Measurements from ENCODE around the gene KRT25.
"Not testable (repeated sequence)": the region's sequence is repeated elsewhere in the genome, so short reads cannot be mapped to it uniquely, and the experiment has no call there.

The KRT25 gene

GRCh38 chr17:40763752-40764151, 8.6 kb upstream of the KRT25 start:
- CTCF ChIA-PET: no interaction called here

GRCh38 chr17:40760105-40761016, 5.2 kb upstream of the KRT25 start:
- no peak overlapping the region for H3K4me3 ChIP-seq (ENCODE audit: control insufficient read depth in 1 of 7, extremely low read depth in 1 of 7, insufficient read depth in 4 of 7, low read depth in 2 of 7, low read length in 6 of 7)
- no CpG with 5 or more reads among the region's 1 CpG for WGBS (ENCODE audit: insufficient coverage)
- peaks cover 0 to 13% (median 3%) of the 10 kb centered on the region in 5 experiments for H3K27me3 ChIP-seq (replicated peaks in 2 of 5; ENCODE audit: control insufficient read depth in 4 of 5, insufficient read depth in 5 of 5, low read length in 4 of 5)
- H3K4me1 ChIP-seq (ENCODE audit: control extremely low read depth in 1 of 4, control insufficient read depth in 4 of 4, insufficient read depth in 4 of 4, low read length in 3 of 4): no peaks in the 10 kb centered on the region
- POLR2A ChIA-PET: interaction anchor here (0.7 kb wide), 1 partner anchor 33 kb away, joined by 7 read pairs; no protein-coding TSS in a partner anchor
- peaks cover 9 to 64% (median 27%) of the 10 kb centered on the region in 5 experiments for H3K9me3 ChIP-seq (ENCODE audit: control extremely low read depth in 1 of 5, control insufficient read depth in 4 of 5, insufficient read depth in 2 of 5, low read depth in 1 of 5, low read length in 4 of 5)
- CTCF ChIA-PET: no interaction called here
- no peak overlapping the region for H3K27ac ChIP-seq (ENCODE audit: insufficient read depth in 1 of 2, low read depth in 1 of 2, low read length in 2 of 2, poor library complexity in 1 of 2, severe bottlenecking in 2 of 2)
- no peaks in the 10 kb centered on the region for H3K36me3 ChIP-seq (ENCODE audit: control insufficient read depth in 4 of 4, insufficient read depth in 4 of 4, low read length in 3 of 4)
- DNase-seq: no peak

More at GRCh38 chr17:40763752-40764151, 8.6 kb upstream of the KRT25 start:
- peak in 1 of 3 donors; percentile 3 for DNase-seq
- H3K27me3 ChIP-seq (replicated peaks in 2 of 5; ENCODE audit: control insufficient read depth in 4 of 5, insufficient read depth in 5 of 5, low read length in 4 of 5): peaks cover 3 to 22% (median 8%) of the 10 kb centered on the region in 5 experiments
- no peak overlapping the region for H3K27ac ChIP-seq (ENCODE audit: insufficient read depth in 1 of 2, low read depth in 1 of 2, low read length in 2 of 2, poor library complexity in 1 of 2, severe bottlenecking in 2 of 2)
- H3K4me3 ChIP-seq (ENCODE audit: control insufficient read depth in 1 of 7, extremely low read depth in 1 of 7, insufficient read depth in 4 of 7, low read depth in 2 of 7, low read length in 6 of 7): no peak overlapping the region
- peaks cover 4 to 63% (median 27%) of the 10 kb centered on the region in 5 experiments for H3K9me3 ChIP-seq (ENCODE audit: control extremely low read depth in 1 of 5, control insufficient read depth in 4 of 5, insufficient read depth in 2 of 5, low read depth in 1 of 5, low read length in 4 of 5)
- no peaks in the 10 kb centered on the region for H3K4me1 ChIP-seq (ENCODE audit: control extremely low read depth in 1 of 4, control insufficient read depth in 4 of 4, insufficient read depth in 4 of 4, low read length in 3 of 4)
- no peaks in the 10 kb centered on the region for H3K36me3 ChIP-seq (ENCODE audit: control insufficient read depth in 4 of 4, insufficient read depth in 4 of 4, low read length in 3 of 4)
- WGBS (ENCODE audit: insufficient coverage): no CpG with 5 or more reads among the region's 1 CpG
- POLR2A ChIA-PET: no interaction called here

GRCh38 chr17:40753804-40754203, 1.3 kb downstream of the KRT25 start:
- 80% methylated on average over 1 of the region's 3 CpGs for WGBS (ENCODE audit: insufficient coverage)
- Histone ChIP-seq H3K36me3 (ENCODE audit: control insufficient read depth in 4 of 4, insufficient read depth in 4 of 4, low read length in 3 of 4) (no peaks in the 10 kb centered on the region), H3K4me3 (ENCODE audit: control insufficient read depth in 1 of 7, extremely low read depth in 1 of 7, insufficient read depth in 4 of 7, low read depth in 2 of 7, low read length in 6 of 7) (no peak overlapping the region), H3K27me3 (replicated peaks in 2 of 5; ENCODE audit: control insufficient read depth in 4 of 5, insufficient read depth in 5 of 5, low read length in 4 of 5) (peaks cover 5 to 38% (median 12%) of the 10 kb centered on the region in 5 experiments), H3K4me1 (ENCODE audit: control extremely low read depth in 1 of 4, control insufficient read depth in 4 of 4, insufficient read depth in 4 of 4, low read length in 3 of 4) (no peaks in the 10 kb centered on the region), H3K9me3 (ENCODE audit: control extremely low read depth in 1 of 5, control insufficient read depth in 4 of 5, insufficient read depth in 2 of 5, low read depth in 1 of 5, low read length in 4 of 5) (peaks cover 0 to 6% (median under 1%) of the 10 kb centered on the region in 5 experiments), H3K27ac (ENCODE audit: insufficient read depth in 1 of 2, low read depth in 1 of 2, low read length in 2 of 2, poor library complexity in 1 of 2, severe bottlenecking in 2 of 2) (no peak overlapping the region)
- ChIA-PET POLR2A (interaction anchor here (0.6 kb wide), 1 partner anchor 94 kb away, joined by 4 read pairs; no protein-coding TSS in a partner anchor), CTCF (no interaction called here)
- no peak for DNase-seq

DNA sequence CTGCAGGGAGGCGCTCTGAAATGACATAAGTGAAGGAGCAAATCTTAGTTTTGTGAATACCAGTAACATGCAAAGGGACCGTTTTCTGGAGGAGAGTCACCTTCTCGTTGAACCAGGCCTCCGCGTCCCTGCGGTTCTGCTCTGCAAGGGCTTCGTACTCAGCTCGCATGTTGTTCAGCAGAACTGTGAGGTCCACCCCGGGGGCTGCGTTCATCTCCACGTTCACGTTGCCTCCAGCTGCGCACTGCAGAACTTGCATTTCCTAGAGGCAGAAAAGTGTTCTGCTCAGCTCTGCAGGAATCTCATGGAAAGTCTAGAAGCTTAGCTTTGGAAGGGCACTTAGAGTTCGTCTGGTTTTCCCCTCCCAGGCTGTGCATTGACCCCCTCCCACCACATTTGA, 4.1 kb downstream of the KRT25 start:
- ChIA-PET POLR2A (no interaction called here), CTCF (no interaction called here)
- Histone ChIP-seq H3K36me3 (ENCODE audit: control insufficient read depth in 4 of 4, insufficient read depth in 4 of 4, low read length in 3 of 4) (no peaks in the 10 kb centered on the region), H3K27ac (ENCODE audit: insufficient read depth in 1 of 2, low read depth in 1 of 2, low read length in 2 of 2, poor library complexity in 1 of 2, severe bottlenecking in 2 of 2) (no peak overlapping the region), H3K27me3 (replicated peaks in 2 of 5; ENCODE audit: control insufficient read depth in 4 of 5, insufficient read depth in 5 of 5, low read length in 4 of 5) (peaks cover 5 to 47% (median 16%) of the 10 kb centered on the region in 5 experiments), H3K9me3 (ENCODE audit: control extremely low read depth in 1 of 5, control insufficient read depth in 4 of 5, insufficient read depth in 2 of 5, low read depth in 1 of 5, low read length in 4 of 5) (peaks cover 0 to 4% (median 0%) of the 10 kb centered on the region in 5 experiments), H3K4me3 (ENCODE audit: control insufficient read depth in 1 of 7, extremely low read depth in 1 of 7, insufficient read depth in 4 of 7, low read depth in 2 of 7, low read length in 6 of 7) (no peak overlapping the region), H3K4me1 (ENCODE audit: control extremely low read depth in 1 of 4, control insufficient read depth in 4 of 4, insufficient read depth in 4 of 4, low read length in 3 of 4) (no peaks in the 10 kb centered on the region)
- 90% methylated on average over 13 of the region's 14 CpGs for WGBS (ENCODE audit: insufficient coverage)
- no peak for DNase-seq

DNA sequence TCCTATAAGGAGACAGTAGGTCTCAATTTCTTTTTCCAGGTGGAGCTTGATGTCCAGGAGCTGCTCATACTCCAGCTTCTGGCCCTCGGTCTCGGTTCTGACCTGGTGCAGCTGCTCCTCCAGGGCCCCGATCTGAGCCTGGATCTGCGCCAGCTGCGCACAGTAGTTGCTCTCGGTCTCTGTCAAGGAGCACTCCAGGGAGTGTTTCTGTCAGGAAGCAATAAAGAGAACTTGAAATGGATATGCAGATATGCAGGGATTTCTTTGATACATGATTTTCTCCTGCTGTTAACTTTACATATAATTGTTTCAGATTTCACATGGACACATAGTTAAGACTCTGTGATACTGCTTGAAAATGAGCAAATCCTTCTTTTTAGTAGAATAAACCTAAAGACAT, 4.7 kb downstream of the KRT25 start:
- CTCF ChIA-PET: no interaction called here
- no peak overlapping the region for H3K4me3 ChIP-seq (ENCODE audit: control insufficient read depth in 1 of 7, extremely low read depth in 1 of 7, insufficient read depth in 4 of 7, low read depth in 2 of 7, low read length in 6 of 7)
- H3K27me3 ChIP-seq (replicated peaks in 2 of 5; ENCODE audit: control insufficient read depth in 4 of 5, insufficient read depth in 5 of 5, low read length in 4 of 5): peaks cover 3 to 50% (median 15%) of the 10 kb centered on the region in 5 experiments

DNA sequence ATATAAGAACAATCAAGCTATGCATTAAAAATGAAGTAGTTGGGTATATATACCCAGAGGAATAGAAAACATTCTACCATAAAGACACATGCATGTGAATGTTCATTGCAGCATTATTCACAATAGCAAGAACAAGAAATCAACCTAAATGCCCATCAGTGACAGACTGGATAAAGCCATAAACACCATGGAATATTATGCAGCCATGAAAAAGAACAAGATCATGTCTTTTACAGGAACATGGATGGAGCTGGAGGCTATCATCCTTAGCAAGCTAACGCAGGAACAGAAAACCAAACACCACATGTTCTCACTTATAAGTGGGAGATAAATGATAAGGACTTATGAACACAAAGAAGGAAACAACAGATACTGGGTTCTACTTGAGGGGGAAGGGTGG, 6.5 kb downstream of the KRT25 start:
- H3K27ac ChIP-seq (ENCODE audit: insufficient read depth in 1 of 2, low read depth in 1 of 2, low read length in 2 of 2, poor library complexity in 1 of 2, severe bottlenecking in 2 of 2); DNase-seq; H3K4me3 ChIP-seq (ENCODE audit: control insufficient read depth in 1 of 7, extremely low read depth in 1 of 7, insufficient read depth in 4 of 7, low read depth in 2 of 7, low read length in 6 of 7); POLR2A ChIA-PET; H3K9me3 ChIP-seq (ENCODE audit: control extremely low read depth in 1 of 5, control insufficient read depth in 4 of 5, insufficient read depth in 2 of 5, low read depth in 1 of 5, low read length in 4 of 5); H3K4me1 ChIP-seq (ENCODE audit: control extremely low read depth in 1 of 4, control insufficient read depth in 4 of 4, insufficient read depth in 4 of 4, low read length in 3 of 4); CTCF ChIA-PET; H3K36me3 ChIP-seq (ENCODE audit: control insufficient read depth in 4 of 4, insufficient read depth in 4 of 4, low read length in 3 of 4): not testable (repeated sequence)
- no CpG with 5 or more reads among the region's 1 CpG for WGBS (ENCODE audit: insufficient coverage)
- H3K27me3 ChIP-seq (replicated peaks in 2 of 5; ENCODE audit: control insufficient read depth in 4 of 5, insufficient read depth in 5 of 5, low read length in 4 of 5): peaks cover 0 to 42% (median 11%) of the 10 kb centered on the region in 5 experiments

More for the DNA sequence above, 4.7 kb downstream of the KRT25 start:
- no peaks in the 10 kb centered on the region for H3K36me3 ChIP-seq (ENCODE audit: control insufficient read depth in 4 of 4, insufficient read depth in 4 of 4, low read length in 3 of 4)
- no peak overlapping the region for H3K27ac ChIP-seq (ENCODE audit: insufficient read depth in 1 of 2, low read depth in 1 of 2, low read length in 2 of 2, poor library complexity in 1 of 2, severe bottlenecking in 2 of 2)
- POLR2A ChIA-PET: no interaction called here
- H3K4me1 ChIP-seq (ENCODE audit: control extremely low read depth in 1 of 4, control insufficient read depth in 4 of 4, insufficient read depth in 4 of 4, low read length in 3 of 4): no peaks in the 10 kb centered on the region
- DNase-seq: no peak
- WGBS (ENCODE audit: insufficient coverage): 100% methylated on average over 2 of the region's 6 CpGs
- H3K9me3 ChIP-seq (ENCODE audit: control extremely low read depth in 1 of 5, control insufficient read depth in 4 of 5, insufficient read depth in 2 of 5, low read depth in 1 of 5, low read length in 4 of 5): peaks cover 0 to 4% (median 0%) of the 10 kb centered on the region in 5 experiments

- 61% methylated on average over 3 of the region's 4 CpGs for WGBS (ENCODE audit: insufficient coverage)
- Histone ChIP-seq H3K4me3 (ENCODE audit: control insufficient read depth in 1 of 7, extremely low read depth in 1 of 7, insufficient read depth in 4 of 7, low read depth in 2 of 7, low read length in 6 of 7) (no peak overlapping the region), H3K9me3 (ENCODE audit: control extremely low read depth in 1 of 5, control insufficient read depth in 4 of 5, insufficient read depth in 2 of 5, low read depth in 1 of 5, low read length in 4 of 5) (peaks cover 3 to 16% (median 8%) of the 10 kb centered on the region in 5 experiments), H3K36me3 (ENCODE audit: control insufficient read depth in 4 of 4, insufficient read depth in 4 of 4, low read length in 3 of 4) (no peaks in the 10 kb centered on the region), H3K27ac (ENCODE audit: insufficient read depth in 1 of 2, low read depth in 1 of 2, low read length in 2 of 2, poor library complexity in 1 of 2, severe bottlenecking in 2 of 2) (no peak overlapping the region), H3K27me3 (replicated peaks in 2 of 5; ENCODE audit: control insufficient read depth in 4 of 5, insufficient read depth in 5 of 5, low read length in 4 of 5) (peaks cover 2 to 40% (median 13%) of the 10 kb centered on the region in 5 experiments), H3K4me1 (ENCODE audit: control extremely low read depth in 1 of 4, control insufficient read depth in 4 of 4, insufficient read depth in 4 of 4, low read length in 3 of 4) (no peaks in the 10 kb centered on the region)
- POLR2A ChIA-PET: no interaction called here
- DNase-seq: no peak
- CTCF ChIA-PET: no interaction called here
Measured at GRCh38 chr17:40738553-40738952, 16.6 kb downstream of the KRT25 start.

All from common myeloid progenitor, CD34-positive (primary cell).